GM23338 (cell line): Measurements from ENCODE around the gene RCL1. TPM values are rescaled to one million over a fixed set of nuclear protein-coding genes. Genes with fewer than 3 reads are reported as not detected.

Experiments
- ATAC-seq: fragments of 200-7000 bp; cut with Tn5 transposase; 3 replicates; pipeline ENCODE4 v1.9.1; 2020
- DNase-seq: peaks from one replicate; pipeline ENCODE4 v3.0.0-alpha.2; 2015; ENCODE audit warnings: low spot score
- H2AFZ ChIP-seq: fragments of 200-600 bp; sonication (generic); 2 replicates; pipeline ENCODE4 v1.8.0; 2016; ENCODE audit warnings: antibody characterized with exemption, mild to moderate bottlenecking, moderate library complexity
- H3F3A ChIP-seq: fragments of 200-600 bp; sonication (generic); replicated peaks from 2 replicates; pipeline ENCODE4 v1.8.0; 2017; ENCODE audit warnings: antibody characterized with exemption, mixed run types, low read depth
- H3K27ac ChIP-seq: fragments of 200-600 bp; sonication (generic); 2 replicates; pipeline ENCODE4 v1.6.1; 2016; ENCODE audit warnings: low read depth
- H3K27me3 ChIP-seq: fragments of 200-600 bp; sonication (generic); 2 replicates; pipeline ENCODE4 v1.8.0; 2016; ENCODE audit warnings: mild to moderate bottlenecking, mixed run types, moderate library complexity; ENCODE audit not compliant: insufficient read depth
- H3K36me3 ChIP-seq: fragments of 200-600 bp; sonication (generic); 2 replicates; pipeline ENCODE4 v1.8.0; 2016; ENCODE audit warnings: mild to moderate bottlenecking; ENCODE audit not compliant: insufficient read depth
- H3K4me1 ChIP-seq: fragments of 200-600 bp; sonication (generic); 2 replicates; pipeline ENCODE4 v1.8.0; 2016; ENCODE audit warnings: mild to moderate bottlenecking, moderate library complexity; ENCODE audit not compliant: insufficient read depth
- H3K4me2 ChIP-seq: fragments of 200-600 bp; sonication (generic); 2 replicates; pipeline ENCODE4 v1.7.1; 2017; ENCODE audit warnings: mixed run types
- H3K4me3 ChIP-seq: fragments of 200-600 bp; sonication (generic); 2 replicates; pipeline ENCODE4 v1.6.1; 2016; ENCODE audit warnings: mixed run types
- H3K79me2 ChIP-seq: fragments of 200-600 bp; sonication (generic); replicated peaks from 2 replicates; pipeline ENCODE4 v1.8.0; 2017; ENCODE audit warnings: mild to moderate bottlenecking; ENCODE audit not compliant: insufficient read depth
- H3K9me2 ChIP-seq: fragments of 200-600 bp; sonication (generic); 2 replicates; pipeline ENCODE4 v1.8.0; 2017; ENCODE audit not compliant: insufficient read depth
- H4K20me1 ChIP-seq: fragments of 200-600 bp; sonication (generic); replicated peaks from 2 replicates; pipeline ENCODE4 v1.8.0; 2017; ENCODE audit warnings: mild to moderate bottlenecking; ENCODE audit not compliant: insufficient read depth
- H3K27ac Mint-ChIP-seq: 2 replicates; pipeline ENCODE4 v1.8.0; 2020; ENCODE audit warnings: inconsistent platforms, mild to moderate bottlenecking, moderate library complexity, mixed read lengths
- H3K27me3 Mint-ChIP-seq: 3 replicates; pipeline ENCODE4 v1.8.0; 2022; ENCODE audit warnings: low read depth, mild to moderate bottlenecking, moderate library complexity, mixed read lengths, inconsistent platforms; ENCODE audit not compliant: insufficient read depth, poor library complexity
- H3K36me3 Mint-ChIP-seq: 3 replicates; pipeline ENCODE4 v1.8.0; 2021; ENCODE audit warnings: low read depth, mild to moderate bottlenecking, inconsistent platforms, moderate library complexity, mixed read lengths
- H3K4me1 Mint-ChIP-seq: 3 replicates; pipeline ENCODE4 v1.8.0; 2020; ENCODE audit warnings: mild to moderate bottlenecking, inconsistent platforms, mixed read lengths
- H3K4me3 Mint-ChIP-seq: 3 replicates; pipeline ENCODE4 v1.8.0; 2021; ENCODE audit warnings: moderate library complexity, mild to moderate bottlenecking, inconsistent platforms, mixed read lengths
- H3K9me3 Mint-ChIP-seq: 3 replicates; pipeline ENCODE4 v1.8.0; 2020; ENCODE audit warnings: moderate library complexity, mild to moderate bottlenecking, inconsistent platforms, mixed read lengths
- CREB1 ChIP-seq: fragments of 250-450 bp; sonication (Bioruptor Pico); IDR thresholded peaks from 2 replicates; pipeline ENCODE4 v1.5.0; 2020; ENCODE audit warnings: low read depth, mild to moderate bottlenecking, moderate library complexity
- CTCF ChIP-seq, 2 experiments: fragments of 200-600 bp in 1 of 2; sonication (generic) in 1 of 2; conservative IDR thresholded peaks; 2 replicates each; pipeline versions ENCODE4 v1.5.1 to v1.6.1; 2016 to 2017; ENCODE audit warnings: antibody characterized with exemption in 2 of 2, low read depth in 2 of 2, mild to moderate bottlenecking in 2 of 2, moderate library complexity in 1 of 2
- ETS1 ChIP-seq: IDR thresholded peaks from 2 replicates; pipeline ENCODE4 v1.6.1; 2016; ENCODE audit warnings: antibody characterized with exemption
- EZH2 ChIP-seq: fragments of 200-600 bp; sonication (generic); IDR thresholded peaks from one replicate; pipeline ENCODE4 v1.8.0; 2017; ENCODE audit warnings: antibody characterized with exemption, mild to moderate bottlenecking, low read depth; ENCODE audit not compliant: unreplicated experiment
- EZH2phosphoT487 ChIP-seq: fragments of 200-600 bp; sonication (generic); IDR thresholded peaks from one replicate; pipeline ENCODE4 v1.8.1; 2018; ENCODE audit warnings: antibody characterized with exemption; ENCODE audit not compliant: unreplicated experiment
- JUNB ChIP-seq: IDR thresholded peaks from one replicate; pipeline ENCODE4 v1.6.1; 2016; ENCODE audit warnings: antibody characterized with exemption; ENCODE audit not compliant: unreplicated experiment
- NANOG ChIP-seq: IDR thresholded peaks from 2 replicates; pipeline ENCODE4 v1.6.1; 2016; ENCODE audit warnings: antibody characterized with exemption, borderline replicate concordance
- POLR2AphosphoS5 ChIP-seq: IDR thresholded peaks from 2 replicates; pipeline ENCODE4 v1.6.1; 2016; ENCODE audit warnings: antibody characterized with exemption, low read depth
- REST ChIP-seq: IDR thresholded peaks from one replicate; pipeline ENCODE4 v1.6.1; 2018; ENCODE audit warnings: antibody characterized with exemption; ENCODE audit not compliant: unreplicated experiment
- STAT1 ChIP-seq: IDR thresholded peaks from one replicate; pipeline ENCODE4 v1.6.1; 2016; ENCODE audit warnings: antibody characterized with exemption; ENCODE audit not compliant: unreplicated experiment
- ZNF114 ChIP-seq: fragments of 250-450 bp; sonication (Bioruptor Pico); IDR thresholded peaks from 2 replicates; pipeline ENCODE4 v1.5.0; 2020; ENCODE audit warnings: mild to moderate bottlenecking, moderate library complexity
- ZNF331 ChIP-seq: fragments of 250-450 bp; sonication (Bioruptor Pico); IDR thresholded peaks from 2 replicates; pipeline ENCODE4 v1.5.0; 2020; ENCODE audit warnings: low read depth, mild to moderate bottlenecking, moderate library complexity
- ZNF462 ChIP-seq: fragments of 250-450 bp; sonication (Bioruptor Pico); IDR thresholded peaks from 2 replicates; pipeline ENCODE4 v1.5.0; 2020; ENCODE audit warnings: mild to moderate bottlenecking, moderate library complexity
- polyA plus RNA-seq: library from polyadenylated mRNA; unstranded; fragments of >200 nt; fragmentation: Nextera tagmentation; extraction: Ambion mirVana; gene quantifications from 2 replicates; pipeline ENCODE4 v1.2.1, GENCODE V29; 2016
- total RNA-seq: library from RNA; depleted of rRNA; stranded (reverse); fragments of >200 nt; shearing (Covaris generic); gene quantifications from 2 replicates; pipeline ENCODE4 v1.2.3, GENCODE V29; 2014

RCL1 gene
- total and polyA plus RNA-seq, 2 experiments from 2014 or later: 19.3 to 41.2 TPM

GRCh38 chr9:4905135-4905490, 112.4 kb downstream of the RCL1 start:
- TF ChIP-seq ETS1: no peak
- TF ChIP-seq CTCF (conservative IDR thresholded peaks at IDR 0.05; ENCODE audit: low read depth in 2 of 2): no peak
- no peak for TF ChIP-seq EZH2phosphoT487
- TF ChIP-seq ZNF331 (CRISPR knock-in tag): no peak
- no peak for TF ChIP-seq CREB1 (CRISPR knock-in tag)
- TF ChIP-seq ZNF462 (CRISPR knock-in tag): no peak
- TF ChIP-seq STAT1: no peak
- no peak for TF ChIP-seq EZH2
- no peak for TF ChIP-seq JUNB
- no peak for TF ChIP-seq ZNF114 (CRISPR knock-in tag)
- no peak for TF ChIP-seq POLR2AphosphoS5
- TF ChIP-seq REST: no peak
- TF ChIP-seq NANOG: no peak
- H3K4me3 ChIP-seq: no peak overlapping the region
- H3K9me2 ChIP-seq: no peaks in the 10 kb centered on the region
- Mint-ChIP-seq H3K4me1 (peaks cover 16% of the 10 kb centered on the region), H3K36me3 (0 out of 3 replicates have a peak, but pooled peaks cover under 1% of the 10 kb centered on the region), H3K4me3 (no peak overlapping the region), H3K27ac (no peak overlapping the region), H3K27me3 (peaks cover 2% of the 10 kb centered on the region), H3K9me3 (peaks cover 7% of the 10 kb centered on the region; the same call in 2 of the 3 replicates)
- no peak overlapping the region for H3K4me2 ChIP-seq
- peaks cover 7% of the 10 kb centered on the region; the same call in 1 of the 2 replicates for H3K4me1 ChIP-seq
- DNase-seq: no peak
- no peak for ATAC-seq
- no peak overlapping the region for H2AFZ ChIP-seq
- H3K27ac ChIP-seq: no peak overlapping the region
- no peaks in the 10 kb centered on the region for H3K79me2 ChIP-seq
- no peaks in the 10 kb centered on the region for H3K27me3 ChIP-seq
- H3F3A ChIP-seq: no peaks in the 10 kb centered on the region
- H4K20me1 ChIP-seq: no peaks in the 10 kb centered on the region
- no peaks in the 10 kb centered on the region for H3K36me3 ChIP-seq
